Activated naive CD4-positive, alpha-beta T cell treated with anti-CD3 and anti-CD28 coated beads, Interleukin-2, amount 50 U/mL, for 16 hours (primary cell): ENCODE results near the gene KCNE3.
"Not testable (repeated sequence)": the region's sequence is repeated elsewhere in the genome, so short reads cannot be mapped to it uniquely, and the experiment has no call there.

Source experiments
- DNase-seq: peaks from one replicate; pipeline ENCODE4 v3.0.0-alpha.2; 2020

The KCNE3 gene

DNA sequence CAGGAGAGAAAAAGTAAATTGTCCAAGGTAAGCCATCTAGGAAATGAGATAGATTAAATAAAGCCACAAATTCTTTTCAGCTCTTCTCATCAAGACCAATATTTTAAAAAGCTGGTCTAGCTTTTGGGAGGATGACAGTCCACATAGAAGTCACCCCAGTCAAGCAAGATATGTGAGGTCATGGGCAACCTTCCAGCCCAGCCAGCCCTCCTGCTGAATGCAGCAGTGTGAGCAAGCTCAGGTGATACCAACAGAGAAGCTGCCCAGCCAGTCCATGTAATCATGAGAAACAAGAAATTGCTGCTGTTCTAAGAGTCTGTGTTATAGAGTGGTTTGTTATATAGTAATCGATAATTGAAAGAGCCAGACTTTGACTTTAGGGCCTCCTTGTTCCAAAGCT lies 28.7 kb downstream of the KCNE3 start:
- DNase-seq = no peak

DNA sequence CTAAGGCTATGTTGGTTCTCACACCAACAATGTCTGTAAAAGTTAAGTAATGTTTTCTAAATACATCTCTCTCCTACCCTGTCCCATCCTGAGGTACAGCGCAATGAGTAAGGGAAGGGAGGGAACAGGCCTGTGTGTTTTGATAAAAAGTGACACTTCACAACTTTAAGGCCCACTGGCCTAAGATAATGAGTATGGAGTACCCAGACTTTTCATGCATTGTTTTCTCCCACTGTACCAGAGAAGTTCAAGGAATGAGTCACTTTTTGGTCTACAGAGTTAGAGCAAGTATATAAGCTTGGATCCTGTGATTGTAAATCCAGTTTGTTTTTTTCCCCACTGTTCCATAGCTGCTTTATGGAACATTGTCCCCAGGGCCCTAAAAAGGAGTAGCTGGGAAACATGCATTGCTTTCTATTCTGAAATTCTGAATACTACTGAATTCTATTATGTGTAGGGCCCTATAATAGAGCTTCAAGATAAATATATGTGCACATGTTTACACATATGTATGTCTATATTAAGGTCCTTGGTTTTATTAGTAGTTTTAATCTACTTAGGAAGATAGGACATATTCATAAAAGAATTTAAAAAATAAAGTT lies 29.8 kb downstream of the KCNE3 start:
- no peak for DNase-seq

- no peak for DNase-seq
Observed at GRCh38 chr11:74434528-74434927, 32.8 kb downstream of the KCNE3 start.

DNA sequence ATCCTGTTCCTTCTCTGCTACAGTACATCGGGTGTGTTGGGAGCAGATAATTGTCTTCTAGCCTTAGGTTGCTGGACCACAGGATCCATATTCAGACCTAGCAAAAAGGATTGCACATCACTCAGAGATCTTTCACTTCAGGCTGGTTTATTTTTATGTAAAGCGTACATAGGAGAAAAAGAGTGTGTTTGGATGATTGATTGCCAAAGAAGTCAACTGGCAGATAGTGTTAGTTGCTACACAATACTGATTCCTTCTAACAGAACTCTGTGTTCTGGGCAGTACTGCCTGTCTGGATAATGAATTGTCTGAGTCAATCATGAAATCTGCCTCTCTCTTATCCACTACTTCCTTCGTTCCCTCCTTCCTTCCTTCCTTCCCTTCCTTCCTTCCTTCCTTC lies 38.1 kb downstream of the KCNE3 start:
- no peak for DNase-seq

DNA sequence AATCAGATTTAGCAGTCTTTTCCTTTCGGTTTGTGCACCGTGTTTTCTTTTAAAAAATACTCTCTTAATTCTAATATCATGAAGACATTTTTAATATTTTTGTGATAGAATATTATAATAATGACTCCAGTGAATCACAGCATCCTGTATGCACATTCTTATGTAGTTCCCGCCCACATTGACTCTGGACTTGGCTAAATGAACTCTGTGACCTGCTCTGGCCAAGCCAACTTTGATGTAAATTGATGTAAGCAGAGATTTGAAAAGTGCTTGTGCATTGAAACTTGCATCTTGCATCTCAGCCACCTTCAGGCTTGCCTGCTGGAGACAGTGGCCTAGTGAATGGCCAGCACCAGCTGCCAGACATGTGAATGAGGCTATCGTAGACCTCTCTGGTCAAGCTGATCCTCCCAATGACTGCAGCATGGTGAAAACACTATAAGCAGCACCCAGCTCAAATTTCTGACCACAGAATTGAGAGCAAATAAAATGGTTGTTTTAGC lies 39.9 kb downstream of the KCNE3 start:
- no peak for DNase-seq

DNA sequence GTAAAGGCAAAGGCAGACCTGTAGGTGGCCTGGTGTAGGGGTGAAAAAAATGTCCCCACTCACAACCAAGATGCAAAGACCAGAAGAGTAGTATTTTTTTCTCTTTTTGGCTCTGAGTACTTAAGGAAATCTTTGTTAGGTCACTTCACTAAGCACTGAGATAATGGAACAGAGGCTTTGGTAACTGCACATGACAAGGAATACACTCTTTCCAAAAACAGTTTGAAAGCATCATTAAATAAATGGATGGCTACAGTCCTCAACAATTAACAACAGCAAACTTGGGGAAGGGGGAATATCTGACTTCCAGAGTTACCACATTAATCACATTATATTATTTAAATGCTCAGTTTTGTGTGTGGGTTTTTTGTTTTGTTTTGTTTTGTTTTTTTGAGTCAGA lies 42.2 kb downstream of the KCNE3 start:
- DNase-seq = no peak

- DNase-seq = no peak
Observed at GRCh38 chr11:74418509-74418895, 48.8 kb downstream of the KCNE3 start.

- no peak for DNase-seq
Observed at GRCh38 chr11:74417860-74418508, 49.4 kb downstream of the KCNE3 start.

DNA sequence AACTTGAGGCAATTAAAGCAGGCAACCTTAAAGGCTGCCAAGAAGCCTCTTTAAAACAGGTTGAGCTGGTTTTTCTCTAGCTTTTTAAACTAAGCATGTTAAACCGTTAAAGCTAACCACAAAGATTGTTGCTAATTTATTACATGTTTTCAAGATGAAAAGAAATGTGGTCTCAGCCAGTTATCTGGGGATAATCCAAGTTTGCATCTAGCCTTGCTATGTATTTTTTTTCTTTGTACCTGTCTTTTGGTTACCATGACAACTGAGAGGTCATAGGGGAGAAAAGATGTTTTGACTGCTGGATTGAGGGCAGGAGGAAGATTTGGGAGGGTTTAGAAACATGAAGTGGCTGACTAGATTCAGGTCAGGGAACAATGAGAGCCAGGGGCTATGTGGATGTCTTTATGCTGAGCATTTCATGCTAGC lies 50.0 kb downstream of the KCNE3 start:
- no peak for DNase-seq

DNA sequence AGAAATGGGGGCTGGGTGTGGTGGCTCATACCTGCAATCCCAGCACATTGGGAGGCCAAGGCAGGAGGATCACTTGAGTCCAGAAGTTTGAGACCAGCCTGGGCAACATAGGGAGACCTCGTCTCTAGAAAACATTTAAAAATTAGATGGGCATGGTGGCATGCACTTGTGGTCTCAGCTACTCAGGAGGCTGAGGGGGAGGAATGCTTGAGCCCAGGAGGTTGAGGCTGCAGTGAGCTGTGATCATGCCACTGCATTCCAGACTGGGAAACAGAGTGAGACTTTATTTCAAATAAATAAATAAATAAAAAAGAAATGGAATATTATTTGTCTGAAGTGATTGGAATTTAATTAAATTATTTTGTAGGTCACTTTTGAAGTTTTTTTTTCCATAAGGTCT lies 50.4 kb downstream of the KCNE3 start:
- not testable (repeated sequence) for DNase-seq

GRCh38 chr11:74412733-74413359 lies 54.5 kb downstream of the KCNE3 start:
- no peak for DNase-seq

- no peak for DNase-seq
Observed at GRCh38 chr11:74412321-74412720, 55.0 kb downstream of the KCNE3 start.

- DNase-seq = no peak
Observed at GRCh38 chr11:74409633-74410032, 57.7 kb downstream of the KCNE3 start.
